GM21717 (cell line): Measurements from ENCODE around the gene C17orf114.

Experiments
- ATAC-seq: cut with Tn5 transposase; IDR thresholded peaks from one replicate; pipeline ENCODE4 v1.9.1; 2021; ENCODE audit warnings: mild to moderate bottlenecking, moderate library complexity; ENCODE audit not compliant: unreplicated experiment

The C17orf114 gene

DNA sequence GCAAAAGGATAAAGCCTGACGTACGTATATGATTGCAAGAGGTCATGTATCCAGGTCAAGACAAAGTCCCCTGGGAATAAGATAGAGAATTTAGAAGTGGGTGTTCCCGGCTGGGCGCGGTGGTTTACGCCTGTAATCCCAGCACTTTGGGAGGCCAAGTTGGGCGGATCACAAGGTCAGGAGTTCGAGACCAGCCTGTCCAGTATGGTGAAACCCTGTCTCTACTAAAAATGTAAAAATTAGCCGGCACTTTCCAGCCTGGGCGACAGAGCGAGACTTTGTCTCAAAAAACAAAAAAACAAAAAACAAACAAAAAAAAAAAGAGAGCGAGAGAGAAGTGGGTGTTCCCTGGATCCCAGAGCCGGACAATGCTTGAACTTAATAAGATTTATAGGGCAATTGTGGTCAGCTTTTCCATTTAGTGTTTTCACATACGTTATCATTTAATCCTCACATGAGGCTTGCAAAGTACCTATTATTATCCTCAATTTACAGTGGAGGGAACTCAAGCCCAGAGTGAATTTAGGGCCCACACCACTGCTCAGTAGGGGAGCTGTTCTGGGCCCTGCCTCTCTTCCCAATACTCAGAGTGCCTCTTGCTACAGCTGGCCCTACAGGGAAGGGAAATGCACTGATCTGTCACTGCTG lies 13.8 kb downstream of the C17orf114 start:
- ATAC-seq = no peak

DNA sequence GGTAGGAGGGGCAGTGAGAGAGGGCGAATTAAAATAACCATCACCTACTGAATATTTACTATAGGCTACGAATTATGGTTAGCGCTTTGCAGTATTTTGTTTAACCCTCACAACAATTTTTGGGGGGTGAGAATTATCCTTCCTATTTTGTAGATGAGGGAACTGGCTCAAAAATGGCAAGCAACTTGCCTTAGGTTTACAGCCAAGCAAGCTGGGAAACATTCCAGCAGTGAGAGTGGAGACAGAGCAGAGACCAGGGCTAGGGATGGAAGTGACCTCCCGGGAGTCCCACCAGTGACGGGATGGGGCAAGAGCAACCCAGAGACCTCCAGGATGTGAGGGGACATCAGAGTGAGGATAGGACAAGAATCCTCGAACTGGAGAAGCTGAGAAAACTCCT lies 15.6 kb downstream of the C17orf114 start:
- ATAC-seq = no peak

DNA sequence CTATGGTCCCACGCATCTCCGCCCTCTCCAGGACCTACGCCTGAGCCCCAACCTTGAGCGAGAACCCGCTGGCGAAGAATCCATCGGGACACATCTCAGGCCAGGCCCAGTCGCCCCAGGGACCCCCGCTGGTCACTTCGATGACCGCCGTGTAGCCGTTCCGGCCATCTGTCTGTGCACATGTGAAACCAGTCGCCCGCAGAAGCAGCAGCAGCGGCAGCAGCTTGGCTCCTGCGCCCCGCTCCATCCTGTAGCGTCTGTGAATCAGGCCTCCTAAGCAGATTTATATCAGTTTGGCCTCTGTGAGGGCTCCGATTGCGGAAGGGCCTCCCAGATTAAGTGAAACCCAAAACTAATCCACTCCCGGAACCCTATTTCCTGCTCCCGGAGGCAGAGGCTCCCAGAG lies 16.0 kb downstream of the C17orf114 start, which contains the start of gene VMO1:
Gene VMO1, minus strand, starts transcription at position 259 of the 406 bp plus-strand sequence. Its CDS starts 12 bp downstream, at position 247.
- ATAC-seq = no peak

DNA sequence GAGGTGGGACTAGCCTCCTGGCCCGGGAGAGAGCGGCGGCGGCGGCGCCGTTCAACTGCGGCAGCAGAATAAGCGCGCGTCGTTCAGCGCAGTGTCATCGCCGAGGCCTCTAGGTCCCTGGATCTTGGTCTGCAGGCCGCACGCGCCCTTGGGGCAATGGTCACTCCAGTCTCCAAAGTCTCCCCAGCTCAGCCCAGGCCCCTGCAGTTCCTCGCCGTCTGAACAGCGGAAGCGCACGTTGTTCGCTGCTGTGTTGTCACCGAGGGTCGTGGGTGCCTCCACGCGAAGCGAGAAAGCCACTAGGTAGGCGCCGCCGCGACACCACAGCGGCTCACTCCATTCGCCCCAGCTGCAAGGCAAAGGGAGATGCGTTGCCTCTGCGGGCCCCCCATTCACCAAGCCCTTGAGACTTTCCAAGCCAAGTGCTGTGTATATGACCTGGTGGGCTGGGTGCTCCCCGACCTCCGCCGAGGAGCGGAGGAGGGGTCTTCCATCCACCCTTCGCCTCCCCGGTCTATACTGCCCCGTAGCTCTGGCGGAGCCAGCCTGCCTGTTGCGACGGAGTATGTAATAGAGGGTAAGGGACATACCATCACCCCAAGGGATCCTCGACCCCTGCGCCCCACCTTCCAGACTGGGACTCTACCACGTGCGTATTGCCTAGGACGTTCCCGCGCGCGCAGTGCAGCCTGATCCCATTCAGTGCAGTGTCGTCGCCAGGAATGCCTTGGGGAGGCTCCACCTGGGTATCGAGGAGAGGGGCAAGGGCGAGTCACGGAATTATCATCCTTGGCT lies 16.6 kb downstream of the C17orf114 start:
- ATAC-seq = no peak

DNA sequence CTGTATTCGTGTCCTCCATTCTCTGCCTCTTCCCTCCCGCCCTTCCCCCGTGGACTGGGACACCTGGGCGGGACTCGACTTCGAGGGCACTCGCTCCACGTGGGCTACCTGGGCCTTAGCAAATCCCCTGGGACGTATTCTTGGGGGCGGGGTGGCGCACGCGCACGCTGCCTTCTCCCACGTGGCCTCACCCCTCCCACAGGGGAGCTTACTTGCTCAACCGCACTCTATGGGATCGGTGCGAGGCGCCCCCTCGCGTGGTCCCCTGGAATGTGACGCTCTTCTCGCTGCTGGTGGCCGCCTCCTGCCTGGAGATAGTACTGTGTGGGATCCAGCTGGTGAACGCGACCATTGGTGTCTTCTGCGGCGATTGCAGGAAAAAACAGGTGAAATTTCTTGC lies 19.5 kb downstream of the C17orf114 start:
- ATAC-seq = no peak

DNA sequence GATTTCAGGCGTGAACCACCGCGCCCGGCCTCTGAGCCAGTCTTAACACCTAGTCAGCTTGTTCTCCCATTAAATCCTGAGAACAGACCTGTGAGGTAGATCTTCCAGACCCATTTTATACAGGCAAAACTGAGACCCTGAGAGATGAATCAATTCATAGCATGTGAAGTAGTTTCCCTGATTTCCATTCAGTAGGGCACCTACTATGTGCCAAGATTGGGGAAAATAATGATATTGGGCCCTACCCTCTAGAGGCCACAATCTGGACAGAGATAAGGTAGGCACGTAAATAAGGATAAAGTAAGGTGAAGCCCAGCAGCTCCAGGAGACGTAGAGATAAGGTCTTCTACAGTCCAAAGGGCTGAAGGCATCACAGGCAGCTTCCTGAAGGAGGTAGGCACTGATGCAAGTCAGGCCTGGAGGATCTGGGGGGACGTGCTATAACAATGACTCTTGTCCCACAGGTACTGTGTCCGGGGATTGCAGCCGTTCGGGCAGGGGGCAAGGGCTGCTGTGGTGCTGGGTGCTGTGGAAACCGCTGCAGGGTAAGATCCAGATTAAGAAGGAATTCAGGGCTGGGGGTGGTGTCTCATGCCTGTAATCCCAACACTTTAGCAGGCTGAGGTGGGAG lies 21.7 kb downstream of the C17orf114 start:
- ATAC-seq = no peak

DNA sequence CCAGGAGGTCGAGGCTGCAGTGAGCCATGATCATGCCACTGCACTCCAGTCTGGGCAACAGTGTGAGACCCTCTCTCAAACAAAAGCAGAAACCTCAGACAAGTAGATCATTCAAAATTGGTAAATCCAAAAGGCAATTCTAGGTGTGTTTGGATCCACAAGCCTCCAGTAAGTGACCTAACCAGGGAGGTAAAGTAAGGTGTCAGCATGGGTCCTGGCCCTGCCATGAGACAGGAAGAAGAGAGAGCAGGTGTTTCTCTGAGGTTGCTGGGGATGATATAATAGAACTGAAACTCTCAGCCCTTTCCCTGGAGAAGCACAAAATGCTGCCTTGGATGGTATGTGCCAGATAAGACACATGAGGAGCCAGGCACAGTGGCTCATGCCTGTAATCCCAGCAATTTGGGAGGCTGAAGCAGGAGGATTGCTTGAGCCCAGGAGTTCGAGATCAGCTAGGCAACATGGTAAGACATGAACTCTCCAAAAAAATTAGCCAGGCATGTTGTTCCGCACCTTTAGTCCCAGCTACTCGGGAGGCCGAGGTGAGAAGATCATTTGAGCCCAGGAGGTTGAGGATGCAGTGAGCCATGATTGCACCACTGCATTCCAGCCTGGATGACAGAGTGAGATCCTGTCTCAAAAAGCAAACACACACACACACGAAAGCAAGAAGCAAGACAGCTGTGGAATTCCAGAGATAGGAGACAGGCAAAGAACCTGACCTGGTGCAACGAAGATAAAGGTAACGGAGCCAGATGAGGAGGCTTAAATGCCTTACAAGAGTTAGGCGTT lies 24.0 kb downstream of the C17orf114 start:
- no peak for ATAC-seq

DNA sequence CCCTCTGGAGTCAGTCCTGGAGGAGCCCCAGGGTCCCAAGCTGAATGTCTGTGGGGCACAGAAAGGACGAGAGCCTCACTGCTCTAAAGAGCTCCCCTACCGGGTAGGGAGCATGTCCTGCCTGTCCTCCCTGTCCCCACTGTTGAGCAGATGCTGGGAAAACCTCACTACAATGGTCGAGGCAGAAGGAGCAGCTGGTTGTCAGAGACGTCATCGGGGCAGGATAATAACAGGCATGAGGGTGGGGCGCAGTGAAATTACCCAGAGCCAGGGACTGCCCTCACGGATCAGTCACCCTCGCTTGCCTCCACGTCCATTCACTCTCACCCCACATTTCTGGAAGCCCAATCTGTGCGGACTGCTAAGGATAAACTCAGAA lies 29.9 kb downstream of the C17orf114 start:
- no peak for ATAC-seq

DNA sequence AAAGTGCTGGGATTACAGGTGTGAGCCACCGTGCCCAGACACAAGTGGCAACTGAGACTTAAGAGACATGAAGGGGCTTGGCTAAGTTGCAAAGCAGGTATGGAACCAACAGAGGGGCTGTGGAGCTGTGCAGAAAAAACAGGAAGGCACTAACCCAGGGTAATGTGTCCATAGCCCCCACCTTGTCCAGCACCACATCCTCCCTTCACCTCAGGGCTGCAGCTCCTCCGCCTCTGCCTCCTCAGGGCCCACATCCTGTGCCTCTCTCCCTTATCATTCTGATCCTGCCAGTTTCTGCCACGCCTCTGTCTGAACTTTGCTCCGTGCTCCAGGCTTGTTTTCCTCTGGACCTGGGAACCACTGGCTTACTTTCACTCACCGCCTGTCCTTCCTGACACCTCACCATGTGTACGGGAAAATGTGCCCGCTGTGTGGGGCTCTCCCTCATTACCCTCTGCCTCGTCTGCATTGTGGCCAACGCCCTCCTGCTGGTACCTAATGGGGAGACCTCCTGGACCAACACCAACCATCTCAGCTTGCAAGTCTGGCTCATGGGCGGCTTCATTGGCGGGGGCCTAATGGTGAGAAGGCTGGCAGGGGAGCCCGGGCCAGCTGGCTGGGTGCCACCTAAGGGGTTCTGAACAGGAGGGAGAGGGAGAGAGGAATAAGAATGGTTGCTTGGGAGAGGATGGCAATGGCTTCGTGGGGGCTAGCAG lies 30.5 kb downstream of the C17orf114 start, which contains the start of gene TM4SF5:
Gene TM4SF5, plus strand, starts transcription at position 368 of the 716 bp plus-strand sequence. Its CDS starts 37 bp downstream, at position 405.
- no peak for ATAC-seq

DNA sequence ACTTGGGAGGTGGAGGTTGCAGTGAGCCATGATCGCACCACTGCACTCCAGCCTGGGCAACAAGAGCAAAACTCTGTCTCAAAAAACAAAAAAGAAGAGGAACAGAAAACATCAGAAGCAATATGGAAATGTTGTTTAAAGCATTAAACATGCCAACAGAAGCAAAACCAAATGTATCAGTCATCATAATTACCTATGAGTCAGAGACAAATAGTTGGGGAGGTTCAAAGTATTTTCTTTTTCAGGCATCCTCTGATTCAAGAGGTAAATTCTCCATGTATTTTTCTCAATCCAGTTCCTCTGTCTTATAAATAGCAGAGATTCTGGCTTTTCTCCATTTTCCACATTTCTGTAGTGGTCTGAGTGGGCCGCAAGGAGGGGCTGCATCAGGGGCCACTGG lies 32.5 kb downstream of the C17orf114 start:
- no peak for ATAC-seq

DNA sequence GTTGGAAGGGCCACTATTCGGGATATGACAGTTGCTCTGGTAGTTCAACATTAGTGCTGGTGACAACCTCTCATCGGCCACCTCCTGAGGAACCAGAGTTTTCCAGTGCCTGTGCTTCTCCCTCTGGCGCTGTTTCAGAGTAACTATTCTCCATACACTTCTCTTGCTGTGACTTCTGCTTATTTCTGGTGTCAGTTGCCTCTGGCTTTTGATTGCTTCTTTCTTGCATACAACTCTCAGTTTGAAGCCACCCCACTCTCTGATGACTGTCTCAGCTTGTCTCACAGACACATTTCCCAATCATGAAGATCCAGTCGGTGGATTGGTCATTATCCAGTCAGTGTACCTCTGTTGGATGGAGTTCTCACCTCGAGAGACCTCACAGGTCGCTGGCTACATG lies 33.8 kb downstream of the C17orf114 start:
- ATAC-seq = no peak

DNA sequence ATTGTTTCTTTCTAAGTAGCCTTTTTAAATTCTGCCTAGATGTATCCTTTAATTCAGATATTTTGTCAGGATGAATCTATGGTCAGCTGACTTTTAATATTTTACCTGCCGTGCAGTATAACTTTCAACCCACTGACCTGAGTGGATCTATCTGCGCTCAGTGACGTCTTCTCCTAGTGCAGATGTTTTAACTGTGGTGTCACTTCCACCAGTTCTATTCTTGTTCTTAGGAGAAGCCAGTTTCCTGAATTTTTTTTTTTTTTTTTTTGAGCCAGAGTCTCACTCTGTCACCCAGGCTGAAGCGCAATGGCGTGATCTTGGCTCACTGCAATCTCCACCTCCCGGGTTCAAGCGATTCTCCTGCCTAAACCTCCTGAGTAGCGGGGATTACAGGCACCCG lies 35.4 kb downstream of the C17orf114 start:
- no peak for ATAC-seq

DNA sequence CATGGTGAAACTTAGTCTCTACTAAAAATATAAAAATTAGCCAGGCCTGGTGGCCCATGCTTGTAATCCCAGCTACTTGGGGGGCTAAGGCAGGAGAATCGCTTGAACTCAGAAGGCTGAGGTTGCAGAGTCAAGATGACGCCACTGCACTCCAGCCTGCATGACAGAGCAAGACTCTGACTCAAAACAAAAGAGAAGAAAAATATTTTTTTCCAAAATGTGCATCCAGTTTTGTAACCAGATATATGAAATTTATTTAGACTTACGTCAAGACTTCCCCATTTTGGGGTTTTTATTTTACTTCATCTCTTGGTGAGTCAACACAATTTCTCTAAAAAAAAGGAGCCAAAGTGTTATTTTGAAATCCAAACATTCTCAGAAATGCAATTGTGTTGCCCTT lies 35.9 kb downstream of the C17orf114 start:
- ATAC-seq = no peak

DNA sequence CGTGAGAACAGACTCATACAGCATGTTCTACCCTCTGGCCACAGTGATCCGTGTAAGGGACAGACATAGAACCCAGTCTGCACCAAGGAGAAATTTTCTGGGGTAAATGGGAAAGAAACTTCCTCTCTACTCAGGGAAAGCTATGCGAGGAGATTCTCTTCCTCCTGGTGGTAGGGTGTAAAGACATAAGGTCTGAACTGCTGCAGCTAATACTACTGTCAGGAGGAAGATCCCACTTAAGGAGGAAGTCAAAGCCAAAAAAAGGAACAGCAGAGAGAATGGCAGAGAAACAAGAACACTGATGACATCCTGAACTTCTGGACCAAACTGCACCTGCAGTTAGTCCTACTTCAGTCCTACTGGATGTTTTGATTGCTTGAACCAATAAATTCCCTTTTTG lies 37.5 kb downstream of the C17orf114 start:
- no peak for ATAC-seq

DNA sequence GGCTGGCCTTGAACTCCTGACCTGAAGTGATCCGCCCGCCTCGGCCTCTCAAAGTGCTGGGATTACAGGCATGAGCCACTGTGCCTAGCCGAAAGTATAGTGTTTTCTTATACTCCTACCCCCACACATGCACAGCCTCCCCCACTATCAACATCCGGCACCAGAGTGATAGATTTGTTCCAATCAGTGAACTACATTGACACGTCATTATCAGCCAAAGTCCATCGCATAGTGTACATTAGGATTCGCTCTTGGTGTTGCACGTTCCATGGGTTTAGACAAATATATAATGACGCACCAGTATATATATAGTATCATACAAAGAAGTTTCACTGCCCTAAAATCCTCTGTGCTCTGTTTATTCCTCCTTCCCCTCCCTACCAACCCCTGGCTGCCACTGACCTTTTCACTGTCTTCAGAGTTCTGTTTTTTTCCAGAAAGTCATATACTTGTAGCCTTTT lies 42.3 kb downstream of the C17orf114 start:
- no peak for ATAC-seq

DNA sequence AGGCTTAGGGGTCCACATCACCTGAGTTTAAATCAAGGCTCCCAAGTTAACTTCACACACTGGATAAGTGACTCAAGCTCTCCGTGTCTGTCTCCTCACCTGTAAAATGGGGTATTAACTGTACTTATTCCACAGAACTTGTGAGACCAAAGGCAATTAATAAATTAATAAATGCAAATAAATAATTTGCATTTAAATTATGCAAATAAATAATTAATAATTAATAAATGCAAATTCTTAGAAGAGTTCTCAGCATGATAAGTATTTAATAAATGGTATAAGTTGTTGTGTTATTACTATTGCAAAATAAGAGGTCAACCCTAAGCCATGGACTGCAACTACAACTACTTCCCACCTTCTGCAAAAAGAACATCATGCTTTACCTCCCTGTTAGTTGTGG lies 48.7 kb downstream of the C17orf114 start:
- no peak for ATAC-seq

DNA sequence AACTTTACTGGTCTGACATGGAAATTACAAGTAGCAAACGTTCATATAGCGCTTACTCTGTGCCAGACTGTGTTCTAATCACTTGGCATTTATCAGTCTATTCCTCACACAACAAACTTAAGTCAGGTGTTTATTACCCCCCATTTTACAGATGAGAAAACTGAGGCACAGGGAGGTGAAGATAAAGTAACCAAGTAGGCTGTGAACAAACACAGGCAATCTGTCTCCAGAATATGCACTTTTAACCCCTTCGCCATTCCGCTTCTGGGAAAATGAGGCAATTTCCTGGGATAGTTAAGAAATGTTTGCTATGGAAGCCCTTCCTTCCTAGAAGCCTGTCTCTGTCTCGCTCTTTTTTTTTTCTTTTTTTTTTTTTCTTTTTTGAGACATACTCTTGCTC lies 50.2 kb downstream of the C17orf114 start:
- no peak for ATAC-seq
